ENCODE results near the gene FAM120B. TPM values are rescaled to one million over a fixed set of nuclear protein-coding genes. Genes with fewer than 3 reads are reported as not detected.

Gene FAM120B
- total RNA-seq, 1 experiment from 2014 or later: 16.7 TPM

- Histone ChIP-seq H4K20me1 (ENCODE audit: control insufficient read depth, insufficient read depth, insufficient read length) (no peaks in the 10 kb centered on the region), H3K23ac (ENCODE audit: insufficient read length, low read depth, low read length) (no peak overlapping the region), H3K79me2 (ENCODE audit: insufficient read depth, low read length) (no peaks in the 10 kb centered on the region), H3K27ac (ENCODE audit: insufficient read length, low read depth, low read length) (no peak overlapping the region), H3K79me1 (ENCODE audit: insufficient read depth, low read depth, low read length, poor library complexity, severe bottlenecking) (no peaks in the 10 kb centered on the region), H4K91ac (ENCODE audit: insufficient read length, low read depth, low read length) (no peak overlapping the region), H4K8ac (replicated peaks; ENCODE audit: insufficient read length, low read depth, low read length) (no peak overlapping the region), H3K9me3 (ENCODE audit: control insufficient read depth, low read depth, low read length) (no peaks in the 10 kb centered on the region), H3K4ac (ENCODE audit: low read depth, low read length) (no peak overlapping the region), H3K18ac (ENCODE audit: insufficient read length, low read depth, low read length) (no peak overlapping the region), H2AFZ (ENCODE audit: low read length) (no peak overlapping the region), H3T11ph (ENCODE audit: low read length) (no peak overlapping the region), H3K23me2 (ENCODE audit: insufficient read length, low read depth, low read length, poor library complexity, severe bottlenecking) (no peaks in the 10 kb centered on the region), H2BK5ac (ENCODE audit: insufficient read length, low read length) (no peak overlapping the region), H2AK5ac (ENCODE audit: insufficient read length, low read length) (no peak overlapping the region), H2BK20ac (ENCODE audit: low read depth, low read length, poor library complexity, severe bottlenecking) (no peak overlapping the region), H3K56ac (ENCODE audit: insufficient read length, low read depth, low read length) (no peak overlapping the region), H3K4me1 (ENCODE audit: insufficient read depth, low read length) (no peaks in the 10 kb centered on the region), H3K9ac (ENCODE audit: extremely low read depth, insufficient read length, low read length) (no peak overlapping the region), H2BK12ac (ENCODE audit: insufficient read length, low read depth, low read length) (no peak overlapping the region), H2BK120ac (ENCODE audit: low read depth, low read length, poor library complexity, severe bottlenecking) (no peak overlapping the region), H4K5ac (ENCODE audit: insufficient read length, low read depth, low read length) (no peak overlapping the region), H3K27me3 (ENCODE audit: insufficient read depth, low read length) (no peaks in the 10 kb centered on the region), H3K4me2 (ENCODE audit: insufficient read depth, insufficient read length, low read length) (no peak overlapping the region), H3K14ac (ENCODE audit: insufficient read depth, low read length) (peak overlapping the region; percentile 5; the same call in 1 of the 2 replicates), H2BK15ac (ENCODE audit: low read depth, low read length) (no peak overlapping the region)
- Mint-ChIP-seq H3K27ac (peak overlapping the region in 1 of 3 experiments; percentile 72; a peak in 1 of 7 replicates), H3K27me3 (ENCODE audit: low read depth) (peaks cover 4% of the 10 kb centered on the region), H3K9me3 (peaks cover 0 to 6% of the 10 kb centered on the region in 2 experiments; a peak in 4 of 5 replicates), H3K4me3 (no peak overlapping the region), H3K4me1 (peaks cover 4 to 16% of the 10 kb centered on the region in 2 experiments), H3K36me3 (ENCODE audit: insufficient read depth in 1 of 3, low read depth in 3 of 3) (no peaks in the 10 kb centered on the region)
- WGBS (ENCODE audit: extremely low coverage, insufficient read length, low lambda C conversion rate): no CpG with 5 or more reads among the region's 20 CpGs
- no peak for DNase-seq
- no peak for TF ChIP-seq CTCF (conservative IDR thresholded peaks at IDR 0.05)
These were observed 144.6 kb downstream of the FAM120B start for GRCh38 chr6:170450916-170451761.

All from H9 (cell line).